K562 (cell line): ENCODE measurements around the gene SST. TPM values are rescaled to one million over a fixed set of nuclear protein-coding genes. Genes with fewer than 3 reads are reported as not detected.

Experiments
- ATF1 ChIP-seq, 2 experiments: fragments of 450-650 bp in 1 of 2; IDR thresholded peaks; 2 replicates each; pipeline ENCODE4 v1.6.1; 2016; ENCODE audit warnings: missing compliant biosample characterization in 1 of 2, missing genetic modification characterization in 1 of 2
- CC2D1A ChIP-seq: fragments of 450-650 bp; IDR thresholded peaks from 2 replicates; pipeline ENCODE4 v1.6.1; 2017; ENCODE audit warnings: mild to moderate bottlenecking
- DEAF1 ChIP-seq: fragments of 450-650 bp; formaldehyde crosslinking; IDR thresholded peaks from 2 replicates; pipeline ENCODE4 v1.4.0; 2020; ENCODE audit warnings: mild to moderate bottlenecking, moderate library complexity
- ETS2 ChIP-seq: IDR thresholded peaks from 2 replicates; pipeline ENCODE4 v1.6.1; 2016; ENCODE audit warnings: borderline replicate concordance, missing genetic modification characterization, mild to moderate bottlenecking, moderate library complexity, missing compliant biosample characterization; ENCODE audit not compliant: poor library complexity, severe bottlenecking
- HDAC8 ChIP-seq: fragments of 450-650 bp; IDR thresholded peaks from 2 replicates; pipeline ENCODE4 v1.6.1; 2016; ENCODE audit warnings: mild to moderate bottlenecking, missing genetic modification characterization, moderate library complexity, missing compliant biosample characterization
- ILK ChIP-seq: fragments of 450-650 bp; IDR thresholded peaks from 2 replicates; pipeline ENCODE4 v1.6.1; 2016; ENCODE audit warnings: missing genetic modification characterization, low read depth, mild to moderate bottlenecking, missing compliant biosample characterization, moderate library complexity, borderline replicate concordance
- JUN ChIP-seq, 2 experiments: sonication (generic) in 1 of 2; formaldehyde crosslinking in 1 of 2; IDR thresholded peaks; 2 replicates each; pipeline versions ENCODE4 v1.6.1 to v1.8.0; 2012 to 2022; ENCODE audit warnings: borderline replicate concordance in 2 of 2, mild to moderate bottlenecking in 2 of 2, improper control_type of control experiment in 1 of 2, low read depth in 1 of 2, low read length in 1 of 2, missing genetic modification reagents in 1 of 2
- JUND ChIP-seq, 2 experiments: IDR thresholded peaks; 2 replicates in 1 of 2; 3 replicates in 1 of 2; pipeline ENCODE4 v1.6.1; 2011; ENCODE audit warnings: borderline replicate concordance in 2 of 2, low read depth in 2 of 2, low read length in 2 of 2, improper control_type of control experiment in 1 of 2, missing biosample characterization in 1 of 2, missing genetic modification characterization in 1 of 2, missing genetic modification reagents in 1 of 2
- KDM4B ChIP-seq, 2 experiments: fragments of 450-650 bp in 1 of 2; sonication (generic) in 1 of 2; IDR thresholded peaks; 2 replicates each; pipeline ENCODE4 v1.6.1; 2016 to 2017; ENCODE audit warnings: borderline replicate concordance in 2 of 2, antibody characterized with exemption in 1 of 2, low read depth in 1 of 2, mild to moderate bottlenecking in 1 of 2
- KLF16 ChIP-seq: IDR thresholded peaks from 2 replicates; pipeline ENCODE4 v1.6.1; 2016; ENCODE audit warnings: antibody characterized with exemption
- NCOR1 ChIP-seq: fragments of 450-650 bp; IDR thresholded peaks from 2 replicates; pipeline ENCODE4 v1.6.1; 2016; ENCODE audit warnings: mild to moderate bottlenecking, moderate library complexity
- POLR2H ChIP-seq: IDR thresholded peaks from 2 replicates; pipeline ENCODE4 v1.6.1; 2016; ENCODE audit warnings: missing genetic modification characterization, low read depth, mild to moderate bottlenecking, control low read depth, missing compliant biosample characterization, moderate library complexity
- RAD21 ChIP-seq, 2 experiments: fragments of 250-450 bp in 1 of 2; fragments of 450-650 bp in 1 of 2; sonication (Bioruptor Pico) in 1 of 2; formaldehyde crosslinking in 1 of 2; IDR thresholded peaks in 1 of 2; conservative IDR thresholded peaks in 1 of 2; 2 replicates each; pipeline versions ENCODE4 v1.4.0 to v1.8.0; 2020 to 2022; ENCODE audit warnings: mild to moderate bottlenecking in 2 of 2, moderate library complexity in 1 of 2
- RNF2 ChIP-seq: sonication (generic); IDR thresholded peaks from 2 replicates; pipeline ENCODE4 v1.6.1; 2016
- RREB1 ChIP-seq: fragments of 250-450 bp; sonication (Bioruptor Pico); IDR thresholded peaks from 2 replicates; pipeline ENCODE4 v1.4.0; 2020
- THRB ChIP-seq: fragments of 450-650 bp; formaldehyde crosslinking; conservative IDR thresholded peaks from 2 replicates; pipeline ENCODE4 v1.4.0; 2022; ENCODE audit warnings: mild to moderate bottlenecking, missing genetic modification characterization
- ZNF444 ChIP-seq: fragments of 250-450 bp; sonication (Bioruptor Pico); IDR thresholded peaks from 2 replicates; pipeline ENCODE4 v1.4.0; 2020; ENCODE audit warnings: mild to moderate bottlenecking, moderate library complexity
- ZNF584 ChIP-seq: fragments of 200-800 bp; sonication (Bioruptor generic); IDR thresholded peaks from 2 replicates; pipeline ENCODE4 v1.6.1; 2016; ENCODE audit warnings: low read depth, mild to moderate bottlenecking, missing genetic modification characterization, missing compliant biosample characterization
- polyA plus RNA-seq, 8 experiments: library from polyadenylated mRNA; depleted of rRNA in 4 of 8; stranded (reverse) in 5 of 8; unstranded in 3 of 8; fragments of >200 nt; fragmentation: Nextera tagmentation in 2 of 8; fragmentation: Illumina TruSeq in 1 of 8; extraction: Ambion mirVana in 2 of 8; extraction: Trizol in 1 of 8; gene quantifications; 2 replicates each; pipeline versions ENCODE4 v1.2.1 to v1.2.3, GENCODE V29; 2011 to 2014; ENCODE audit warnings: inconsistent platforms in 1 of 8, missing spikeins in 1 of 8
- total RNA-seq, 7 experiments: library from RNA; depleted of rRNA in 6 of 7; stranded (reverse); fragments of >200 nt in 6 of 7; fragmentation: Illumina TruSeq in 2 of 7; extraction: Trizol in 2 of 7; gene quantifications; 2 replicates each; pipeline versions ENCODE4 v1.2.1 to v1.2.3, GENCODE V29; 2011 to 2021; ENCODE audit warnings: low replicate concordance in 1 of 7

SST gene
- total and polyA plus RNA-seq, 9 of the 15 experiments (the other 6 are each of a cell fraction or from before 2014, with no cell fraction given), result not detected

- TF ChIP-seq HDAC8 (no peak), RNF2 (no peak), ETS2 (no peak), KDM4B (IDR thresholded peaks at IDR 0.05; ENCODE audit: borderline replicate concordance in 2 of 2, low read depth in 1 of 2) (no peak), CC2D1A (no peak), DEAF1 (CRISPR knock-in tag) (peak; percentile 88), ZNF444 (CRISPR knock-in tag) (no peak), ATF1 (CRISPR knock-in tag; IDR thresholded peaks at IDR 0.05) (no peak), ATF1 (tag; IDR thresholded peaks at IDR 0.05) (no peak), THRB (CRISPR knock-in tag) (no peak), JUN (IDR thresholded peaks at IDR 0.05; ENCODE audit: borderline replicate concordance, low read depth, low read length) (no peak), JUN (CRISPR knock-in tag; IDR thresholded peaks at IDR 0.05; ENCODE audit: borderline replicate concordance) (no peak), ILK (no peak), RREB1 (no peak), ZNF584 (CRISPR knock-in tag) (no peak), RAD21 (CRISPR knock-in tag; conservative IDR thresholded peaks at IDR 0.05 in 1 of 2, IDR thresholded peaks at IDR 0.05 in 1 of 2) (peak; percentile 92), POLR2H (no peak), NCOR1 (no peak), JUND (IDR thresholded peaks at IDR 0.05; ENCODE audit: borderline replicate concordance, low read depth, low read length) (0 out of 2 replicates have a peak, but pooled peaks have one; percentile 15), JUND (tag; IDR thresholded peaks at IDR 0.05; ENCODE audit: borderline replicate concordance, low read depth, low read length) (no peak), KLF16 (0 out of 2 replicates have a peak, but pooled peaks have one; percentile 25)
Measured at GRCh38 chr3:187714404-187714979, 44.3 kb upstream of the SST start (continued).
